Natural killer cell (primary cell): ENCODE data around the gene POLR2I. TPM values are rescaled to one million over a fixed set of nuclear protein-coding genes. Genes with fewer than 3 reads are reported as not detected.

Experiments used
- ATAC-seq, 3 donors: fragments of 150-1000 bp in 2 of 3; fragments of 200-7000 bp in 1 of 3; cut with Tn5 transposase; 1 replicate in 1 of 3; 2 replicates in 2 of 3; pipeline ENCODE4 v1.10.0; 2021; ENCODE audit warnings: mild to moderate bottlenecking in 2 of 3, moderate library complexity in 2 of 3
- DNase-seq, 2 donors: peaks; one replicate each; pipeline versions ENCODE4 v3.0.0 to v3.0.0-alpha.2; 2013 to 2021; ENCODE audit warnings: mixed read lengths in 1 of 2
- H3K27ac ChIP-seq: one replicate; pipeline ENCODE4 v1.5.1; 2013; ENCODE audit warnings: mild to moderate bottlenecking, low read length
- H3K27me3 ChIP-seq: one replicate; pipeline ENCODE4 v1.6.1; 2013; ENCODE audit warnings: low read length; ENCODE audit not compliant: control insufficient read depth, insufficient read depth
- H3K36me3 ChIP-seq: one replicate; pipeline ENCODE4 v1.6.1; 2013; ENCODE audit warnings: low read length; ENCODE audit not compliant: control insufficient read depth, insufficient read depth
- H3K4me1 ChIP-seq: one replicate; pipeline ENCODE4 v1.6.1; 2013; ENCODE audit warnings: low read length; ENCODE audit not compliant: control insufficient read depth, insufficient read depth
- H3K4me3 ChIP-seq: one replicate; pipeline ENCODE4 v1.5.1; 2013; ENCODE audit warnings: low read length
- H3K9me3 ChIP-seq: one replicate; pipeline ENCODE4 v1.6.1; 2013; ENCODE audit warnings: low read length; ENCODE audit not compliant: control insufficient read depth, insufficient read depth
- H3K27ac Mint-ChIP-seq, 2 donors: one replicate each; pipeline ENCODE4 v1.8.0; 2022; ENCODE audit warnings: mild to moderate bottlenecking in 2 of 2, mixed read lengths in 2 of 2, moderate library complexity in 1 of 2
- H3K27me3 Mint-ChIP-seq, 2 donors: one replicate each; pipeline ENCODE4 v1.8.0; 2022; ENCODE audit warnings: low read depth in 2 of 2, mixed read lengths in 2 of 2
- H3K36me3 Mint-ChIP-seq: one replicate; pipeline ENCODE4 v1.8.0; 2022; ENCODE audit warnings: mixed read lengths
- H3K4me1 Mint-ChIP-seq, 2 donors: one replicate each; pipeline ENCODE4 v1.8.0; 2022; ENCODE audit warnings: mixed read lengths in 2 of 2
- H3K4me3 Mint-ChIP-seq: one replicate; pipeline ENCODE4 v1.8.0; 2022; ENCODE audit warnings: mild to moderate bottlenecking, moderate library complexity, mixed read lengths
- H3K9me3 Mint-ChIP-seq, 2 donors: one replicate each; pipeline ENCODE4 v1.8.0; 2022; ENCODE audit warnings: mixed read lengths in 2 of 2
- WGBS: methylation state at CpG from one replicate; pipeline ENCODE4 v1.1.7; 2013; ENCODE audit warnings: missing lambda C conversion rate; ENCODE audit not compliant: insufficient coverage; 5-methylcytosine and 5-hydroxymethylcytosine counted together
- intact Hi-C: fragments of 100-400 bp; cut with micrococcal nuclease; formaldehyde crosslinking; loops from one replicate; pipeline ENCODE4 v1.14.2; 2022
- total RNA-seq, 4 donors: library from RNA; stranded (reverse); fragments of 120-200 nt in 1 of 4; gene quantifications; one replicate each; pipeline versions ENCODE4 v1.2.3 to v1.2.4, GENCODE V29; 2013 to 2022
- TF ChIP-seq, protein P1 (sequence below): fragments of 200-600 bp; IDR thresholded peaks from one replicate; pipeline ENCODE4 v1.8.0; 2022; ENCODE audit warnings: antibody characterized with exemption

POLR2I gene
- total RNA-seq, 3 donors from 2014 or later (not counting 1 experiment from before 2014, with no cell fraction given) = 26.6 to 33.4 (median 31.8) TPM

GRCh38 chr19:36151144-36152018, 36.7 kb upstream of the POLR2I start:
- H3K9me3 Mint-ChIP-seq = no peaks in the 10 kb centered on the region
- TF ChIP-seq, protein P1, sequence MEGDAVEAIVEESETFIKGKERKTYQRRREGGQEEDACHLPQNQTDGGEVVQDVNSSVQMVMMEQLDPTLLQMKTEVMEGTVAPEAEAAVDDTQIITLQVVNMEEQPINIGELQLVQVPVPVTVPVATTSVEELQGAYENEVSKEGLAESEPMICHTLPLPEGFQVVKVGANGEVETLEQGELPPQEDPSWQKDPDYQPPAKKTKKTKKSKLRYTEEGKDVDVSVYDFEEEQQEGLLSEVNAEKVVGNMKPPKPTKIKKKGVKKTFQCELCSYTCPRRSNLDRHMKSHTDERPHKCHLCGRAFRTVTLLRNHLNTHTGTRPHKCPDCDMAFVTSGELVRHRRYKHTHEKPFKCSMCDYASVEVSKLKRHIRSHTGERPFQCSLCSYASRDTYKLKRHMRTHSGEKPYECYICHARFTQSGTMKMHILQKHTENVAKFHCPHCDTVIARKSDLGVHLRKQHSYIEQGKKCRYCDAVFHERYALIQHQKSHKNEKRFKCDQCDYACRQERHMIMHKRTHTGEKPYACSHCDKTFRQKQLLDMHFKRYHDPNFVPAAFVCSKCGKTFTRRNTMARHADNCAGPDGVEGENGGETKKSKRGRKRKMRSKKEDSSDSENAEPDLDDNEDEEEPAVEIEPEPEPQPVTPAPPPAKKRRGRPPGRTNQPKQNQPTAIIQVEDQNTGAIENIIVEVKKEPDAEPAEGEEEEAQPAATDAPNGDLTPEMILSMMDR = no peak
- intact Hi-C loops = no loop called here

DNA sequence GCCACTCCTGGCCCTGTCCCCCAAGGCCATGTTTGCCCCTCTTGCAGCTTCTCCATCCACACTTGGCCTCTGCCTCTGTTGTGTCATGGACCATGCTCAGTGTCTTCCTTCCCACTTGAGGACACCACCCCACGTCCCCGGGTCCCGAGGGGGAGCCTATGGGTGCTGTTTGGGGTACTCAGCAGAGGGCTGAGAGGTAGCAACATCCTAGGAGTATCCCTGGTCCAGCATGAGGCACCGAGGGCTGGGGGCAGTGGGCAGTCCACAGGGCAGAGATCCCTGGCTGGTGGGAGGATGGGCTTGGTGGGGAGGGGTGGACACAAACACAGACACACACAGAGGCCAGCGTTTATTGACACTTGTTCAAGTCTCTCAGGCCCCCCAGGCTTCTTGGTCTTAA, 35.9 kb upstream of the POLR2I start:
- intact Hi-C loops = no loop called here
- Histone ChIP-seq H3K27me3 (no peaks in the 10 kb centered on the region), H3K36me3 (peaks cover 51% of the 10 kb centered on the region), H3K4me3 (no peak overlapping the region), H3K4me1 (peaks cover 5% of the 10 kb centered on the region), H3K27ac (no peak overlapping the region), H3K9me3 (no peaks in the 10 kb centered on the region)
- TF ChIP-seq, protein P1 = no peak
- H3K27me3 Mint-ChIP-seq = no peaks in the 10 kb centered on the region
- peaks cover 0 to 28% of the 10 kb centered on the region in 2 donors for H3K4me1 Mint-ChIP-seq
- 85% methylated on average over 5 of the region's 5 CpGs for WGBS
- peak overlapping the region in 1 of 2 donors; percentile 73 for H3K27ac Mint-ChIP-seq
- ATAC-seq (no peak), DNase-seq (no peak)
- H3K36me3 Mint-ChIP-seq = peaks cover 6% of the 10 kb centered on the region
- H3K4me3 Mint-ChIP-seq = no peak overlapping the region
- H3K9me3 Mint-ChIP-seq = no peaks in the 10 kb centered on the region

More at GRCh38 chr19:36151144-36152018, 36.7 kb upstream of the POLR2I start:
- Histone ChIP-seq H3K4me1 (peaks cover 5% of the 10 kb centered on the region), H3K27ac (no peak overlapping the region), H3K27me3 (no peaks in the 10 kb centered on the region), H3K36me3 (peaks cover 43% of the 10 kb centered on the region), H3K9me3 (no peaks in the 10 kb centered on the region), H3K4me3 (no peak overlapping the region)
- Mint-ChIP-seq H3K27ac (peak overlapping the region in 1 of 2 donors; percentile 40), H3K27me3 (no peaks in the 10 kb centered on the region), H3K4me1 (peaks cover 0 to 29% of the 10 kb centered on the region in 2 donors), H3K4me3 (peak overlapping the region; percentile 17), H3K36me3 (peaks cover 3% of the 10 kb centered on the region)
- DNase-seq = no peak
- 96% methylated on average over 47 of the region's 47 CpGs for WGBS
- no peak for ATAC-seq

- no peaks in the 10 kb centered on the region for H3K9me3 ChIP-seq
- no peaks in the 10 kb centered on the region for H3K9me3 Mint-ChIP-seq
- H3K27ac Mint-ChIP-seq = peak overlapping the region in 1 of 2 donors; percentile 73
- intact Hi-C loops = no loop called here
- H3K36me3 Mint-ChIP-seq = peaks cover 6% of the 10 kb centered on the region
- no peaks in the 10 kb centered on the region for H3K27me3 Mint-ChIP-seq
- WGBS = 95% methylated on average over 13 of the region's 13 CpGs
- DNase-seq (no peak), ATAC-seq (no peak)
- TF ChIP-seq, protein P1 = no peak
- no peak overlapping the region for H3K4me3 ChIP-seq
- peaks cover 0 to 23% of the 10 kb centered on the region in 2 donors for H3K4me1 Mint-ChIP-seq
- H3K4me1 ChIP-seq = peaks cover 5% of the 10 kb centered on the region
- peaks cover 56% of the 10 kb centered on the region for H3K36me3 ChIP-seq
- H3K4me3 Mint-ChIP-seq = no peak overlapping the region
- H3K27me3 ChIP-seq = no peaks in the 10 kb centered on the region
- no peak overlapping the region for H3K27ac ChIP-seq
Measured at GRCh38 chr19:36149673-36150406, 35.2 kb upstream of the POLR2I start.
